ENCODE measurements around the gene HS3ST4. TPM values are rescaled to one million over a fixed set of nuclear protein-coding genes. Genes with fewer than 3 reads are reported as not detected.

HS3ST4 gene
- total RNA-seq, 2 experiments from 2014 or later, result not detected

DNA sequence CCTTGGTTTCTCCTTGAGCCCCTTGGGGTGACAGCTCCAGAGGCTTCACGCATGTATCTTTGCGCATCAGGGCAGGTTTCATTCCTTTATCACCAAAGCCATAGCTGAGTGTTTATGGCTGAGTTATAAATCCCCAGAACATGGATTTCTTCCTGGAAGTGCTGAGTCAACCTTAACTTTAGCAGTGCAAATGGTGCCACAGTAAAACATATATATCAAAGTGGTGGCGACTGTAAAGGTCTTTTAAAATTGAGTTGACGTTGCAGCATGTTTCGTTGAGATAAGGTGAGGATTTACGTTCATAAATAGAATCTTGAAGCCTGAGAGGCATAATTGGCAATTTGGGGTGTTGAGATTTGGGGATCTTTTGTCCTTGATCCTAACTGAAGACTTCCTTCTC is 214.1 kb downstream of the HS3ST4 start:
- ATAC-seq, result no peak
- Mint-ChIP-seq H3K4me1 (no peaks in the 10 kb centered on the region), H3K27ac (no peak overlapping the region), H3K4me3 (no peak overlapping the region), H3K27me3 (no peaks in the 10 kb centered on the region), H3K9me3 (ENCODE audit: low read depth) (peaks cover 3% of the 10 kb centered on the region), H3K36me3 (no peaks in the 10 kb centered on the region)
- CTCF ChIA-PET, result no interaction called here
- DNase-seq, result no peak

DNA sequence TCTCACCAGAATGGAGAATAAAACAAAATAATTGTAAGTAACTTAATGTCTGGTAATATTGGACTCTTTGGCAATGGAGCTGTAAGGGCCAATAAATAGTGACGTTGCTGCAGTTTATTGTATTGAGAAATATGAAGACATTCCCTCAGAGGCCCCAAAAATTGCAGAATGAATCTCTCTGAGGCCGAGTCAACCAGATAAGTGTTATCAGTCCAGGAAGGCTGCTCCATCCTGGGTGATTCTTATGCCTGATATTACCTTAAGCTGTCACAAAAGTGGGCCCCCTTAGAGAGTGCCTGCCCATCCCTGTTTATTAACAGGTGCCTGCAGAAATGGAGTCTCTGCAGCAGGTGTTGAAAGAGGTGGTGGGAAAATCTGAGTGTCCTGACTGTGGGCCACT is 219.2 kb downstream of the HS3ST4 start:
- CTCF ChIA-PET, result no interaction called here
- H3K9me3 Mint-ChIP-seq (ENCODE audit: low read depth), result no peaks in the 10 kb centered on the region
- H3K27me3 Mint-ChIP-seq, result no peaks in the 10 kb centered on the region
- no peak overlapping the region for H3K27ac Mint-ChIP-seq
- no peak for DNase-seq
- ATAC-seq, result no peak
- no peak overlapping the region for H3K4me3 Mint-ChIP-seq
- H3K4me1 Mint-ChIP-seq, result no peaks in the 10 kb centered on the region
- H3K36me3 Mint-ChIP-seq, result no peaks in the 10 kb centered on the region

DNA sequence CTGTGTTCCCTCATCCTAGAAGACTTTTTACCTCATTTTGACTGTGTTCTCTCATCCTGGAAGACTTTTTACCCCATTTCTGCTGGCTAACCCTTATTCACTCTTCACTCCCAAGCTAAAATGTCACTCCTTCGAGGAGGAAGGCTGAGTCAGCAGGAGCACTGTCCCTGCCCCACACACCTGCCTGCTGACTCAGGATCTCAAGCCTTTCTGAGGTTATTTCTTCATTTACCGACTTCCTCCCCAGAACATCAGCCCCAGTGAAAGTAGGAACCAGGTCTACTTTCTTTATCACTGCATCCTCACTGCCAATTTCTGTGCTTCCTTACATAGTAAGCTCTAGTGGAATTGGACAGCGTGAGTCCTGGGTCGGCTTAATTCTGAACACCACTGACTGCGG is 220.6 kb downstream of the HS3ST4 start:
- CTCF ChIA-PET, result no interaction called here
- no peaks in the 10 kb centered on the region for H3K27me3 Mint-ChIP-seq
- H3K36me3 Mint-ChIP-seq, result no peaks in the 10 kb centered on the region
- no peak overlapping the region for H3K27ac Mint-ChIP-seq
- DNase-seq, result no peak
- no peaks in the 10 kb centered on the region for H3K4me1 Mint-ChIP-seq
- H3K9me3 Mint-ChIP-seq (ENCODE audit: low read depth), result no peaks in the 10 kb centered on the region
- H3K4me3 Mint-ChIP-seq, result no peak overlapping the region
- no peak for ATAC-seq

DNA sequence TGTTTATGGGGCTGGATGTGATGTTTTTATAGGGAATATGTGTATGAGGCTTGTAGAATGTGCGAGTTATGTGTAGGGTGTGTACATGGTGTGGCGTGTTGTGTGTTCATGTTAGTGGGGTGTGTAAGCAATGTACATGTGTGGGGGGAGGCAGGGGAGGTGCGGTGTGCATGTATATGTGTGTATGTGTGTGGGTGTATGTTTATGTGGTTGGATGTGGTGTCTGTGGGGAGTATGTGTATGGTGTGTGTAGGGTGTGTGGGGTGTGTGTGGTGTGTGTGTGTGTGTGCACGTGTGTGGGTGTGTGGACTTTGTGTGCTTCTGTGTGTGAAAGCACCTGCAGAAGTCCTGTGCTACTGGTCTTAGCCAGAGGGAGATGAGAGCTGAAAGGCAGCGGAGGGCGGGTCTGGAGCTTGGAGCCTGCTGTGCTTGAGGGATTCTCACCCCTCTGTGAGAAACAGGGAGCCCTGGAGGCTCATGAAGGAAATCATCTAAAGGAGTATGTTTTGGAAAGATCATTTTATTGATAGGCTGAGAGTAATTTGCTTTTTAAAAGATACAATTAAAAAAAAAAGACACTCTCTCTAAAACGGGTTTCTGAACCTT is 222.7 kb downstream of the HS3ST4 start:
- CTCF ChIA-PET, result no interaction called here
- H3K4me3 Mint-ChIP-seq, result no peak overlapping the region
- H3K27ac Mint-ChIP-seq, result no peak overlapping the region
- no peak for ATAC-seq
- H3K4me1 Mint-ChIP-seq, result no peaks in the 10 kb centered on the region
- no peaks in the 10 kb centered on the region for H3K27me3 Mint-ChIP-seq
- no peak for DNase-seq
- H3K9me3 Mint-ChIP-seq (ENCODE audit: low read depth), result no peaks in the 10 kb centered on the region
- H3K36me3 Mint-ChIP-seq, result no peaks in the 10 kb centered on the region

DNA sequence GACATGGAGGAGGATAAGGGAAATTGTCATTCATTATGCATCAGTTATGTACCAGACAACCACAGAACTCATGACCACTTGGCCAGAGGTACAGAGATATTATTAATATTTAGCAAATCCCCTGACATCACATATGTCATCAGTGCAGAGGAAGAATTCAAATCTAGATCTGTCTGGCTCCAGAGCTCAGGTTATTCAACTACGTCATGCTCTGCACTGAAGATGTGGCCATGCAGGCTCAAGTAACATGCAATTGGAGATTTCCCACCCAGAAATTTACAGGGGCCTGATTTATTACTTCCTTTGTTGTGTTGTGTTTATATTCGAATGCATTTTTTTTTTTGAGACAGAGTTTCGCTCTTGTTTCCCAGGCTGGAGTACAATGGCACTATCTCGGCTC is 224.3 kb downstream of the HS3ST4 start:
- Mint-ChIP-seq H3K4me3 (no peak overlapping the region), H3K9me3 (ENCODE audit: low read depth) (peaks cover 3% of the 10 kb centered on the region), H3K36me3 (no peaks in the 10 kb centered on the region), H3K27me3 (no peaks in the 10 kb centered on the region), H3K4me1 (no peaks in the 10 kb centered on the region), H3K27ac (no peak overlapping the region)
- ATAC-seq (no peak), DNase-seq (no peak)
- CTCF ChIA-PET, result no interaction called here

DNA sequence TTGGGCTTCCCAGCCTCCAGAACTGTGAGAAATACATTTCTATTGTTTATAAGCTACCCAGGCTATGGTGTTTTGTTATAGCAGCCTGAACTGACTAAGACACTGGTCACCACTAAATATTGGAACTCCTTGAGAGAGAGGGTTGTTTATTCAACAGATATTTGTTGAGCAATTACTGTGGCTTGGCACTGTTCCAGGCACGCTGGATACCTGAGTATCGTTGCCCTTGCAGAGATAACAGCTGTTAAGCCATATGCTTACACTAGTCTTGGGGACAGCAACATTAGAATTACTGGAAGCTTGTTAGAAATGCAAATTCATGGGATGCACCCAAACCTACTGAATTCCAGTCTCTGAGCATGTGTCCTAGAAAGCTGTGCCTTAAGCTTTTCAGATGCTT is 230.7 kb downstream of the HS3ST4 start:
- Mint-ChIP-seq H3K36me3 (no peaks in the 10 kb centered on the region), H3K27me3 (no peaks in the 10 kb centered on the region), H3K4me1 (no peaks in the 10 kb centered on the region), H3K27ac (no peak overlapping the region), H3K4me3 (no peak overlapping the region), H3K9me3 (ENCODE audit: low read depth) (peaks cover 3% of the 10 kb centered on the region)
- DNase-seq (no peak), ATAC-seq (no peak)
- CTCF ChIA-PET, result no interaction called here

DNA sequence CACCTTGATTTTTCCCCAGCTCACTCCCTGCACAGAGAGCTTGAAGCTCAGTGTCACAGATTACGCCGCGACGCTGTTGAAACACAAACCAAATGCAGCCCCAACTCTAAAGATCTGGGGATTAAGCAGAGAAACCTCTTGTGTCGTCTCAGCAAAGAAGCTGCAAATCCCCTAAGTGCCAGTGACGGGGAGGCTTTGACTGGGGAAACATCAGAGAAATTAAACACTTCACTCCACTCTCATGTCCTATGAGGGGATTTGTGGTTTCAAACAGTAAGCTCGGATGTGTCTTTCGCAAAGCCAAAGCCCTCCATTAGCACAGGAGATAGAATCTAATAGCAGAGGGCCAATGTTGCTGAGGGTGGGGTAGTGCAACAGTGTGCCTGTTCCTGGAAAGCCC is 233.7 kb downstream of the HS3ST4 start:
- no peak overlapping the region for H3K4me3 Mint-ChIP-seq
- H3K27me3 Mint-ChIP-seq, result no peaks in the 10 kb centered on the region
- H3K27ac Mint-ChIP-seq, result no peak overlapping the region
- no peaks in the 10 kb centered on the region for H3K36me3 Mint-ChIP-seq
- CTCF ChIA-PET, result no interaction called here
- H3K9me3 Mint-ChIP-seq (ENCODE audit: low read depth), result peaks cover 4% of the 10 kb centered on the region
- no peaks in the 10 kb centered on the region for H3K4me1 Mint-ChIP-seq
- ATAC-seq (no peak), DNase-seq (no peak)

DNA sequence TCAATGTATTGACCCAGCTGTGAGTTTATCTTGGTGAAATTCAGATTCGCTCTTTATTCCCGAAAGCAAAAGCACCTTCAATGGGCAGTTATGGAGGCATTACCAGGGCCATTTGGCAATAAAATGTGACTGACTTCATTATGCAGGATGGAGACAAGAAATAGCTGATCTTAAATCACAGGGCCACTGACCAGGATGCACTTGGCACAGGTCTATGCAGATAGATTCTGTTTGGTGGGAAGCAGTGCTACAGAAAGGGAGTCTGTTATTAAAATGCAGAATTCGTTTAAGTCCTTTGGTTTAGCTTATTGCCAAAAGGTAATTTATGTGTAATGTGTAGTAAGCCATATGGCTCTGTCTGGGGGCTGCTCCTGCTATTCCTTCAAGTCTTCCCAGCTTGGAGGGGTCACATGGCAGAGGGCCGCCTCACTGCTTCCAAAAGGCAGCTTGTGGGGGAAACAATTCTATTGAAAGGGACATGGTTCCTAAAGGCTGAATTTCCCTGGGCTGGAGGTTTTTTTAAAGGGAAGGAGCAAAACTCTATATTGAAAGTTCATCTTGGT is 239.8 kb downstream of the HS3ST4 start:
- Mint-ChIP-seq H3K4me1 (no peaks in the 10 kb centered on the region), H3K9me3 (ENCODE audit: low read depth) (peaks cover 4% of the 10 kb centered on the region), H3K27me3 (no peaks in the 10 kb centered on the region), H3K27ac (no peak overlapping the region), H3K36me3 (no peaks in the 10 kb centered on the region), H3K4me3 (no peak overlapping the region)
- DNase-seq, result no peak
- ATAC-seq, result no peak
- CTCF ChIA-PET, result no interaction called here

DNA sequence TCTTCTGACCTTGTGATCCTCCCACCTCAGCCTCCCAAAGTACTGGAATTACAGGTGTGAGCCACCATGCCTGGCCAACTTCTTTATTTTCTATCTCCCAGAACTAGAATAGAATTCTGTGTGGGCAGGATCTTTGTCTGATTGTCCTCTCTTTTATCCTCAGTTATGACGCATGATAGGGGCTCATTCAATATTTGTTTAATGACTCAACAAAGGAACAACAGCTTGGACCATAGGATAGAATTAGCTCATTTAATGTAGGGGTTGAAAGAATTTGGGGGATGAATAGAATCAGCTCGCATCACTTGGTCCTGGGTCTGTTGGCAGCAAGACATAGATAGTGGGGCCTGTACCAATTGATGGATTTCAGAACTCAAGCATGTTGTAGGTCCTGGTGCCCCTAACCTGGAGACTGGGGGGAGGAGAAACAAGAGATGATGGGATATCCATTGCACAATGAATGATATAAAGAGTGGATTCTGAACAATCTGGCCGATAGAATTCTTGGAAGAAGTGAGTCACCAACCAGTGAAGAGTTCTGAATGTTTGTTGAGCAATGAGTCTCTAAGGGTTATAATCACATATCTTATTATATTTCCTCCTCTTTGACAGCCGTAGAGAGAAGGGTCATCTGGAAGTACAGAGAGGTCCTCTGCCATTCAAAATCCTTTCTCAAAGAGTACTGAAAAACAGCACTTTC is 250.2 kb downstream of the HS3ST4 start:
- Mint-ChIP-seq H3K36me3 (no peaks in the 10 kb centered on the region), H3K27me3 (no peaks in the 10 kb centered on the region), H3K4me1 (no peaks in the 10 kb centered on the region), H3K9me3 (ENCODE audit: low read depth) (peaks cover 9% of the 10 kb centered on the region), H3K4me3 (no peak overlapping the region), H3K27ac (no peak overlapping the region)
- CTCF ChIA-PET, result no interaction called here
- no peak for ATAC-seq
- DNase-seq, result no peak

DNA sequence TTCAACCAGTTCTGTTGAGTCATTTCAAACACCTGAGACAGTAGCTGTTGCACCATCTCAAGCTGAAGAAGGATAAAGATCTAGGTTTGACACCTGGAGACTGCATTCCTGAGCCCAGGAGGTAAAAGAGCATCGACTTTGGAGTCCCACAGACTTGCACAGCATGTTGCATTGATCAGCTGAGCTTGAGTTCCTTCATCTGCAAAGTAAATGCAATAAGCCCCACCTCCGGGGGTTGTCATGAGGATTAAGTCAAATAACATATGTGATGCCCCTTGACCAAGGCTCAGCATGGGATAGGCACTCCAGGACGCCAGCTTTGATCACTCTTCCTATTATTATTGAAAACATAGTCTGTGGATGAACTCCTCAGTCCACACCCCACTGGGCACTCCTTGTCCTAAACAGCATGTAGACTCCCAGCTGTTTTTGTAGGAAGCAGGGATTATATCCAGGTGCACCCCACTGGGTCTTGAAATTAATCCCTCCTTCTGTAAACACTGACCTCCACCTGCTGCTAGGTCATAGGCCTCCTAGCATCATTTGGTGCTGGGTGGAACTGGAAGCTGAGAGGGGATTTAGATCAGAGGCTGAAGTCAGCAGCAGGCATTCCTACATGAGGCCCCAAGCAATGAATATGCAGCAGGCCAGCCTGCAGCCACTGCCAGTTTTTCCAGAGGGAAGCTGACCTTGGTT is 259.0 kb downstream of the HS3ST4 start:
- H3K27ac Mint-ChIP-seq, result no peak overlapping the region
- no peaks in the 10 kb centered on the region for H3K9me3 Mint-ChIP-seq (ENCODE audit: low read depth)
- CTCF ChIA-PET, result no interaction called here
- no peak overlapping the region for H3K4me3 Mint-ChIP-seq
- ATAC-seq (no peak), DNase-seq (no peak)
- H3K27me3 Mint-ChIP-seq, result no peaks in the 10 kb centered on the region
- no peaks in the 10 kb centered on the region for H3K36me3 Mint-ChIP-seq
- H3K4me1 Mint-ChIP-seq, result no peaks in the 10 kb centered on the region

DNA sequence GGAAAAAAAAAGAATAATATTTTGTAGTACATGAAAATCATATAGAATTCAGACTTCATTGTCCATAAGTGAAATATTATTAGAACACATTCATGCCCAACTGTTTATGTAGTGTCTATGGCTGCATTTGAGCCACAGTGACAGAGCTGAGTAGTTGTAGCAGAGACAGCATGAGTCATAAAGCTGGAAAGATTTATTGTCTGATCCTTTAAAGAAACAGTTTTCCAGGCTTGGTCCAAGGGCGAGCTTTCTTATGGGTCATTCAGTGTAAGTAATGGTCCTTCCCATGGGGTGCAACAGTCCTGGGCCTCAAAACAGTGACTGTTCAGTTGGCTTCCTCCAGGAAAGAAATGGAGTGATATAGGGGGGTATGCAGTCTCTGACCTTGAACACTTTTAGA is 260.2 kb downstream of the HS3ST4 start:
- CTCF ChIA-PET, result no interaction called here
- H3K4me1 Mint-ChIP-seq, result no peaks in the 10 kb centered on the region
- no peak overlapping the region for H3K27ac Mint-ChIP-seq
- H3K36me3 Mint-ChIP-seq, result no peaks in the 10 kb centered on the region
- peaks cover 2% of the 10 kb centered on the region for H3K27me3 Mint-ChIP-seq
- DNase-seq (no peak), ATAC-seq (no peak)
- H3K9me3 Mint-ChIP-seq (ENCODE audit: low read depth), result no peaks in the 10 kb centered on the region
- no peak overlapping the region for H3K4me3 Mint-ChIP-seq

DNA sequence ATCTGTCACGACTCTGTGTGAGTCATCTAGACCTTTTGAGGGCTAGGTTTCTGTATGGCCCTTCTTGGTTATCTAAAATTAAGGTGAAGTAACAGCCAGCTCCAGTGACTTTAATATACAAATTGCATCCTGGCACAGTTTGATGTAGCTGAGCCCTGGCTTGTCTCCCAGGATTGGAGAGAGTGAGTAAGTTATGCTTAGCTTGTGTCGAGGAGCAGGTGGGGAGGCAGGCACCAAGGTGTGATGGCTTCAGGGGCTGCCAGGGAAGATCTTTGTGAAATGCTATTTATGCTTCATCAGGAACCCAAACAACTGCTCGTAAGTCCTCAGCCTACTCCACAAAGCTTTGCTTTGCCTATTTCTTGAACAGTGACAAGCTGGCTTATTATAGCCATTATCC is 261.2 kb downstream of the HS3ST4 start:
- CTCF ChIA-PET, result no interaction called here
- DNase-seq (no peak), ATAC-seq (no peak)
- Mint-ChIP-seq H3K27ac (no peak overlapping the region), H3K36me3 (no peaks in the 10 kb centered on the region), H3K4me3 (no peak overlapping the region), H3K4me1 (no peaks in the 10 kb centered on the region), H3K9me3 (ENCODE audit: low read depth) (peaks cover 1% of the 10 kb centered on the region), H3K27me3 (peaks cover 2% of the 10 kb centered on the region)

DNA sequence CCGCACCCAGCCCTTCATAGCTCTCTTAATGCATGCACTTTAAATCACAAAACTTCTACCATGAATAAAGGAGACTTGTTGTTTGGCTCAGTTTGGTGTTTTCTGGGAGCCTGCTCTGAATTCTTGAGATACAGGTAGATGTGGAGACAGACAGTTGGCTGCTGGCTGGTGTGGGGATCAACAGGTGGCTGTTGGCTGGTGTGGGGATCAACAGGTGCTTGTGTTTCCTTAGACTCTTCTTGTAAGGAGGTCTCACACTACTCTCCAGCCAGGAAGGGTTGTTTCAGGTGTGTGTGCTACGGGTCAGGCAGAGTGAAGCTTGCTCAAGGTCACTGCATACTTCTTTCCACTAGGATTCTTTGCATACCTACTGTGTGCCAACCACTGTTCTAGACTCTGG is 265.9 kb downstream of the HS3ST4 start:
- ATAC-seq (no peak), DNase-seq (no peak)
- Mint-ChIP-seq H3K27me3 (peaks cover 2% of the 10 kb centered on the region), H3K4me3 (no peak overlapping the region), H3K9me3 (ENCODE audit: low read depth) (peaks cover 13% of the 10 kb centered on the region), H3K36me3 (no peaks in the 10 kb centered on the region), H3K27ac (no peak overlapping the region), H3K4me1 (no peaks in the 10 kb centered on the region)
- CTCF ChIA-PET, result no interaction called here

DNA sequence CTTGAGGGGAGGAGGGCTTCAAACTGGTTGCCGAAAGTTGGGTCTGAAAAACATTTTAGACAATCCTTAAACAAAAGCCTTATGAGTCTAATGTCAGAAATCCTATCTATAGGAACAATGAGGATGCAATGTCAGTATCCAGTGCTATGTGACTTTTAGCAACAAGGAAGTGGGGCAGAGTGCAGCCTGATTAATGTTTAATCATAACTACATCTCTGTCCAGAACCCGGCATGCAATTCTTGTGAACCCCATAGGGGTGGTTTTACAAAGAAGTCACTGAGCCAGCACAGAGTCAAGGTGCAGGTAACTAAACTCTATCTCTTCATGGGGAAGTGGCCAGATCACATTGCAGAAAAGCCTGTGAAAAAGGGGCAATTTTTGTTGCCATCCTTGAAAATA is 267.5 kb downstream of the HS3ST4 start:
- H3K27me3 Mint-ChIP-seq, result peaks cover 2% of the 10 kb centered on the region

More for the DNA sequence above, 267.5 kb downstream of the HS3ST4 start:
- no peak for ATAC-seq
- no peak overlapping the region for H3K27ac Mint-ChIP-seq
- H3K4me3 Mint-ChIP-seq, result no peak overlapping the region
- DNase-seq, result no peak
- peaks cover 13% of the 10 kb centered on the region for H3K9me3 Mint-ChIP-seq (ENCODE audit: low read depth)
- CTCF ChIA-PET, result no interaction called here
- no peaks in the 10 kb centered on the region for H3K4me1 Mint-ChIP-seq
- H3K36me3 Mint-ChIP-seq, result no peaks in the 10 kb centered on the region
